HEK293 (cell line): ENCODE results near the gene TRIM72.
A peak's percentile ranks its signal among the peaks of the same experiment; 100 is the strongest.
"Not testable (repeated sequence)": the region's sequence is repeated elsewhere in the genome, so short reads cannot be mapped to it uniquely, and the experiment has no call there.

Experiments
- CTCF ChIA-PET: fragments of 350-600 bp; formaldehyde crosslinking; extraction: SDS; loops from one replicate; lab custom pipeline; 2021; ENCODE audit warnings: antibody characterized with exemption; lab: Yijun Ruan, JAX
- POLR2A ChIA-PET: fragments of 300-600 bp; formaldehyde crosslinking; extraction: SDS; loops from one replicate; lab custom pipeline; 2020; ENCODE audit warnings: antibody characterized with exemption, inconsistent platforms; lab: Yijun Ruan, JAX
- H3K27ac ChIP-seq: fragments of 200-500 bp; sonication (Bioruptor generic); 2 replicates; pipeline ENCODE4 v1.5.1; 2014; ENCODE audit warnings: low read depth, low read length, control low read depth, inconsistent platforms; ENCODE audit errors: extremely low read depth
- H3K36me3 ChIP-seq, 2 experiments: fragments of 200-500 bp in 1 of 2; sonication (Bioruptor generic) in 1 of 2; 1 replicate in 1 of 2; 2 replicates in 1 of 2; pipeline ENCODE4 v1.5.1; 2014 to 2017; ENCODE audit warnings: inconsistent platforms in 2 of 2, low read length in 2 of 2; ENCODE audit not compliant: control insufficient read depth in 2 of 2, insufficient read depth in 1 of 2
- H3K4me1 ChIP-seq: fragments of 200-500 bp; sonication (Bioruptor generic); 2 replicates; pipeline ENCODE4 v1.5.1; 2014; ENCODE audit warnings: mild to moderate bottlenecking, low read length, inconsistent platforms; ENCODE audit not compliant: control insufficient read depth, insufficient read depth
- H3K4me3 ChIP-seq: 2 replicates; pipeline ENCODE4 v1.5.1; 2011; ENCODE audit warnings: low read depth, mild to moderate bottlenecking, control low read depth, low read length, moderate library complexity
- H3K9me3 ChIP-seq: fragments of 200-500 bp; sonication (Bioruptor generic); 2 replicates; pipeline ENCODE4 v1.5.1; 2014; ENCODE audit warnings: low read depth, low read length, inconsistent platforms; ENCODE audit not compliant: control insufficient read depth, insufficient read depth
- BCL11A ChIP-seq: fragments of 450-650 bp; formaldehyde crosslinking; IDR thresholded peaks from 2 replicates; pipeline ENCODE4 v1.5.1; 2016; ENCODE audit warnings: low read depth, missing biosample characterization, missing genetic modification characterization
- KLF16 ChIP-seq: fragments of 450-650 bp; formaldehyde crosslinking; IDR thresholded peaks from 2 replicates; pipeline ENCODE4 v1.5.1; 2017; ENCODE audit warnings: missing biosample characterization, missing genetic modification characterization
- SETDB1 ChIP-seq: IDR thresholded peaks from one replicate; pipeline ENCODE4 v1.6.1; 2017; ENCODE audit warnings: mild to moderate bottlenecking, low read length, moderate library complexity, mixed read lengths; ENCODE audit not compliant: insufficient read length
- ZNF146 ChIP-seq: fragments of 450-650 bp; formaldehyde crosslinking; IDR thresholded peaks from 2 replicates; pipeline ENCODE4 v1.5.1; 2016; ENCODE audit warnings: missing biosample characterization, missing genetic modification characterization
- ZNF169 ChIP-seq: fragments of 450-650 bp; formaldehyde crosslinking; IDR thresholded peaks from 2 replicates; pipeline ENCODE4 v1.5.1; 2016; ENCODE audit warnings: missing biosample characterization, missing genetic modification characterization
- ZNF248 ChIP-seq: fragments of 450-650 bp; formaldehyde crosslinking; IDR thresholded peaks from 2 replicates; pipeline ENCODE4 v1.5.1; 2017; ENCODE audit warnings: missing biosample characterization, missing genetic modification characterization
- ZNF266 ChIP-seq: fragments of 450-650 bp; formaldehyde crosslinking; IDR thresholded peaks from 2 replicates; pipeline ENCODE4 v1.5.1; 2016; ENCODE audit warnings: missing biosample characterization, missing genetic modification characterization, low read depth
- ZNF302 ChIP-seq: fragments of 450-650 bp; formaldehyde crosslinking; IDR thresholded peaks from 2 replicates; pipeline ENCODE4 v1.5.1; 2016; ENCODE audit warnings: missing biosample characterization, missing genetic modification characterization, low read depth
- ZNF341 ChIP-seq: fragments of 450-650 bp; formaldehyde crosslinking; IDR thresholded peaks from 2 replicates; pipeline ENCODE4; 2016; ENCODE audit warnings: low read depth, missing biosample characterization, missing genetic modification characterization
- ZNF488 ChIP-seq: fragments of 450-650 bp; formaldehyde crosslinking; IDR thresholded peaks from 2 replicates; pipeline ENCODE4 v1.5.1; 2016; ENCODE audit warnings: missing biosample characterization, missing genetic modification characterization
- ZNF548 ChIP-seq: fragments of 450-650 bp; formaldehyde crosslinking; IDR thresholded peaks from 2 replicates; pipeline ENCODE4 v1.5.1; 2016; ENCODE audit warnings: missing biosample characterization, missing genetic modification characterization
- TF ChIP-seq, protein P1 (sequence below): fragments of 450-650 bp; formaldehyde crosslinking; IDR thresholded peaks from 2 replicates; pipeline ENCODE4 v1.5.1; 2017; ENCODE audit warnings: missing biosample characterization, missing genetic modification characterization

Gene TRIM72

GRCh38 chr16:31277659-31278260 lies 63.8 kb downstream of the TRIM72 start:
- Histone ChIP-seq H3K4me3 (no peak overlapping the region), H3K36me3 (no peaks in the 10 kb centered on the region), H3K4me1 (no peaks in the 10 kb centered on the region), H3K9me3 (no peaks in the 10 kb centered on the region), H3K27ac (no peak overlapping the region)
- ChIA-PET CTCF (no interaction called here), POLR2A (no interaction called here)
- TF ChIP-seq ZNF248: no peak
- no peak for TF ChIP-seq ZNF341 (tag by site-specific recombination)
- no peak for TF ChIP-seq ZNF169 (tag by site-specific recombination)
- no peak for TF ChIP-seq ZNF488 (tag by site-specific recombination)
- TF ChIP-seq KLF16 (tag by site-specific recombination): no peak
- no peak for TF ChIP-seq ZNF302
- TF ChIP-seq BCL11A: no peak
- TF ChIP-seq ZNF266: no peak
- TF ChIP-seq SETDB1: no peak
- no peak for TF ChIP-seq ZNF548 (tag by site-specific recombination)
- TF ChIP-seq, protein P1, sequence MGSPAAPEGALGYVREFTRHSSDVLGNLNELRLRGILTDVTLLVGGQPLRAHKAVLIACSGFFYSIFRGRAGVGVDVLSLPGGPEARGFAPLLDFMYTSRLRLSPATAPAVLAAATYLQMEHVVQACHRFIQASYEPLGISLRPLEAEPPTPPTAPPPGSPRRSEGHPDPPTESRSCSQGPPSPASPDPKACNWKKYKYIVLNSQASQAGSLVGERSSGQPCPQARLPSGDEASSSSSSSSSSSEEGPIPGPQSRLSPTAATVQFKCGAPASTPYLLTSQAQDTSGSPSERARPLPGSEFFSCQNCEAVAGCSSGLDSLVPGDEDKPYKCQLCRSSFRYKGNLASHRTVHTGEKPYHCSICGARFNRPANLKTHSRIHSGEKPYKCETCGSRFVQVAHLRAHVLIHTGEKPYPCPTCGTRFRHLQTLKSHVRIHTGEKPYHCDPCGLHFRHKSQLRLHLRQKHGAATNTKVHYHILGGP: no peak

- not testable (repeated sequence) for H3K27ac ChIP-seq
- TF ChIP-seq ZNF146 (tag by site-specific recombination): peak; percentile 84
- TF ChIP-seq, all 188 proteins: peak for 1; not testable (repeated sequence) for 187
- POLR2A ChIA-PET, H3K36me3 ChIP-seq, H3K4me3 ChIP-seq, CTCF ChIA-PET, H3K9me3 ChIP-seq, H3K4me1 ChIP-seq: not testable (repeated sequence)
These were observed 64.9 kb downstream of the TRIM72 start for GRCh38 chr16:31278853-31279252.
